GM12891 (cell line): ENCODE data around the gene AGPAT4.

Source experiments
- POLR2A ChIP-seq: IDR thresholded peaks from 2 replicates; pipeline ENCODE4 v1.6.1; 2011; ENCODE audit warnings: low read depth, low read length, control low read depth
- POLR2AphosphoS5 ChIP-seq: IDR thresholded peaks from 2 replicates; pipeline ENCODE4 v1.6.1; 2011; ENCODE audit warnings: low read depth, low read length, control low read depth
- POU2F2 ChIP-seq: IDR thresholded peaks from 2 replicates; pipeline ENCODE4 v1.6.1; 2011; ENCODE audit warnings: low read depth, mild to moderate bottlenecking, control low read depth, low read length, moderate library complexity

DNA sequence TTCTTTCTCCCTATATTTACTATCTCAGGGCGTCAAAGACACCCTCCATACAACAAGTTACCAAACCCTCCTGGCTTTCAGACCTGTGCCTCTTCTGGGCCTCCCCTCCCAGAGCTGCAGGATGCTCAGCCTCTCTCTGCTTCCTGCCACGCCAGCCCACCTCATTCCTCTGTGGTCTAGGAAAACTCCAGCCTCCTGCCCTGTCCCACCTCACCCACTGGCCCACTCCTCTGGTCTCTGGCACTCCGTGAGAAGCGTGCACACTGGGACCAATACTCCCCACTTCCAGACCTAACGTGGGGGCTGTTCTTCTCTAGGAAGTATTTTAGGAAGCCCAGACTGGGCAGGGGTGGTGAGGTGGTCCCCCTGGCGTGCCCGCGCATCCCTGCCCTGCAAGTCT is 9.7 kb downstream of the AGPAT4 start:
- TF ChIP-seq POU2F2, result no peak
- TF ChIP-seq POLR2A, result no peak
- TF ChIP-seq POLR2AphosphoS5, result no peak
